HL-60/S4 treated with phorbol 12-myristate 13-acetate at 8.2 ng/mL for 4 days and 3 days (cell line): Measurements from ENCODE around the gene ATP6V1E1.
"Not testable (repeated sequence)": the region's sequence is repeated elsewhere in the genome, so short reads cannot be mapped to it uniquely, and the experiment has no call there.

Experiments used
- in situ Hi-C: fragments of 300-500 bp; cut with MboI; formaldehyde crosslinking; loops from 2 replicates; pipeline ENCODE4 v1.15.0; 2022; ENCODE audit warnings: low sequenced_read_pairs

ATP6V1E1 gene

GRCh38 chr22:17583151-17583550 lies 45.4 kb downstream of the ATP6V1E1 start:
- in situ Hi-C loops, result no loop called here

GRCh38 chr22:17581631-17582030 lies 46.9 kb downstream of the ATP6V1E1 start:
- in situ Hi-C loops, result no loop called here

GRCh38 chr22:17581056-17581455 lies 47.5 kb downstream of the ATP6V1E1 start:
- in situ Hi-C loops, result no loop called here

GRCh38 chr22:17580441-17581031 lies 48.0 kb downstream of the ATP6V1E1 start:
- in situ Hi-C loops, result no loop called here

- in situ Hi-C loops, result no loop called here
Observed at GRCh38 chr22:17579535-17579981, 49.0 kb downstream of the ATP6V1E1 start.

- in situ Hi-C loops, result no loop called here
Observed at GRCh38 chr22:17578136-17578754, 50.3 kb downstream of the ATP6V1E1 start.

- in situ Hi-C loops, result no loop called here
Observed at GRCh38 chr22:17576470-17576869, 52.1 kb downstream of the ATP6V1E1 start.

GRCh38 chr22:17575681-17576080 lies 52.9 kb downstream of the ATP6V1E1 start:
- in situ Hi-C loops, result no loop called here

GRCh38 chr22:17575151-17575550 lies 53.4 kb downstream of the ATP6V1E1 start:
- in situ Hi-C loops, result no loop called here

- in situ Hi-C loops, result no loop called here
Observed at GRCh38 chr22:17570851-17571631, 57.5 kb downstream of the ATP6V1E1 start.

- in situ Hi-C loops, result no loop called here
Observed at GRCh38 chr22:17569971-17570511, 58.5 kb downstream of the ATP6V1E1 start.

GRCh38 chr22:17566776-17567175 lies 61.8 kb downstream of the ATP6V1E1 start:
- in situ Hi-C loops, result no loop called here

- in situ Hi-C loops, result not testable (repeated sequence)
Observed at GRCh38 chr22:17566016-17566687, 62.4 kb downstream of the ATP6V1E1 start.

- in situ Hi-C loops, result no loop called here
Observed at GRCh38 chr22:17563936-17564391, 64.6 kb downstream of the ATP6V1E1 start.

GRCh38 chr22:17562906-17563870 lies 65.4 kb downstream of the ATP6V1E1 start, which contains the start of gene SLC25A18:
Gene SLC25A18 (plus strand): TSS chr22:17563498. CDS start chr22:17579945, 16,447 bp downstream.
- in situ Hi-C loops, result no loop called here

GRCh38 chr22:17559188-17559587 lies 69.4 kb downstream of the ATP6V1E1 start:
- in situ Hi-C loops, result no loop called here

GRCh38 chr22:17554814-17555213 lies 73.7 kb downstream of the ATP6V1E1 start:
- in situ Hi-C loops, result no loop called here

- in situ Hi-C loops, result no loop called here
Observed at GRCh38 chr22:17552737-17553136, 75.8 kb downstream of the ATP6V1E1 start.

GRCh38 chr22:17549655-17550054 lies 78.9 kb downstream of the ATP6V1E1 start:
- in situ Hi-C loops, result no loop called here

- in situ Hi-C loops, result no loop called here
Observed at GRCh38 chr22:17549183-17549582, 79.4 kb downstream of the ATP6V1E1 start.
